HepG2 (cell line): ENCODE data around the gene RIPOR3. TPM values are rescaled to one million over a fixed set of nuclear protein-coding genes. Genes with fewer than 3 reads are reported as not detected.

Source experiments
- CENPX ChIP-seq: sonication (generic); formaldehyde crosslinking; IDR thresholded peaks from 2 replicates; pipeline ENCODE4 v1.9.0; 2021; ENCODE audit warnings: mild to moderate bottlenecking, missing genetic modification reagents, moderate library complexity
- FOXK1 ChIP-seq: sonication (generic); formaldehyde crosslinking; IDR thresholded peaks from 2 replicates; pipeline ENCODE4 v1.4.0; 2020; ENCODE audit warnings: low read depth, missing genetic modification reagents, borderline replicate concordance
- IRX3 ChIP-seq: sonication (generic); formaldehyde crosslinking; IDR thresholded peaks from 2 replicates; pipeline ENCODE4 v1.8.1; 2023; ENCODE audit warnings: mild to moderate bottlenecking, low read depth, missing genetic modification reagents, borderline replicate concordance
- MEF2D ChIP-seq: sonication (generic); formaldehyde crosslinking; IDR thresholded peaks from 2 replicates; pipeline ENCODE4 v1.5.1; 2020; ENCODE audit warnings: mild to moderate bottlenecking, missing genetic modification reagents
- MTA1 ChIP-seq: sonication (generic); formaldehyde crosslinking; IDR thresholded peaks from 2 replicates; pipeline ENCODE4 v1.4.0; 2020; ENCODE audit warnings: missing genetic modification reagents, mild to moderate bottlenecking, borderline replicate concordance
- NAIF1 ChIP-seq: sonication (generic); formaldehyde crosslinking; IDR thresholded peaks from 2 replicates; pipeline ENCODE4 v1.5.0; 2020; ENCODE audit warnings: mild to moderate bottlenecking, missing genetic modification reagents, borderline replicate concordance
- NFATC3 ChIP-seq: sonication (generic); formaldehyde crosslinking; IDR thresholded peaks from 2 replicates; pipeline ENCODE4 v1.5.1; 2020; ENCODE audit warnings: mild to moderate bottlenecking, missing genetic modification reagents
- PAXIP1 ChIP-seq: sonication (generic); formaldehyde crosslinking; conservative IDR thresholded peaks from 2 replicates; pipeline ENCODE4 v1.4.0; 2020; ENCODE audit warnings: mild to moderate bottlenecking, missing genetic modification reagents, moderate library complexity
- RCOR2 ChIP-seq: IDR thresholded peaks from 2 replicates; pipeline ENCODE4 v1.6.1; 2016; ENCODE audit warnings: missing biosample characterization, missing genetic modification reagents
- RFXAP ChIP-seq: sonication (generic); formaldehyde crosslinking; IDR thresholded peaks from 2 replicates; pipeline ENCODE4 v1.4.0; 2020; ENCODE audit warnings: missing genetic modification reagents, borderline replicate concordance
- RXRA ChIP-seq: sonication (generic); formaldehyde crosslinking; IDR thresholded peaks from 2 replicates; pipeline ENCODE4 v1.5.1; 2020; ENCODE audit warnings: missing genetic modification reagents
- RXRB ChIP-seq: IDR thresholded peaks from 2 replicates; pipeline ENCODE4 v1.6.1; 2016; ENCODE audit warnings: borderline replicate concordance, missing genetic modification reagents, missing compliant biosample characterization
- SAFB2 ChIP-seq: sonication (generic); formaldehyde crosslinking; IDR thresholded peaks from 2 replicates; pipeline ENCODE4 v1.5.1; 2020; ENCODE audit warnings: missing genetic modification reagents, low read depth, mild to moderate bottlenecking, borderline replicate concordance
- SALL2 ChIP-seq: sonication (generic); formaldehyde crosslinking; IDR thresholded peaks from 2 replicates; pipeline ENCODE4 v1.8.1; 2023; ENCODE audit warnings: mild to moderate bottlenecking, missing genetic modification reagents, inconsistent platforms
- SKIL ChIP-seq: sonication (generic); formaldehyde crosslinking; IDR thresholded peaks from 2 replicates; pipeline ENCODE4 v1.8.0; 2022; ENCODE audit warnings: missing genetic modification reagents, mild to moderate bottlenecking, moderate library complexity, borderline replicate concordance
- ZC3H13 ChIP-seq: sonication (generic); formaldehyde crosslinking; IDR thresholded peaks from 2 replicates; pipeline ENCODE4 v1.8.1; 2023; ENCODE audit warnings: mild to moderate bottlenecking, missing genetic modification reagents, moderate library complexity
- ZKSCAN8 ChIP-seq: IDR thresholded peaks from 2 replicates; pipeline ENCODE4 v1.6.1; 2016; ENCODE audit warnings: borderline replicate concordance, missing genetic modification reagents, missing compliant biosample characterization
- ZNF282 ChIP-seq: fragments of 450-650 bp; IDR thresholded peaks from 2 replicates; pipeline ENCODE4 v1.6.1; 2018; ENCODE audit not compliant: partially characterized antibody
- ZNF331 ChIP-seq: sonication (generic); formaldehyde crosslinking; IDR thresholded peaks from 2 replicates; pipeline ENCODE4 v1.4.0; 2020; ENCODE audit warnings: missing genetic modification reagents
- ZNF552 ChIP-seq: sonication (generic); formaldehyde crosslinking; IDR thresholded peaks from 2 replicates; pipeline ENCODE4 v1.9.0; 2022; ENCODE audit warnings: missing genetic modification reagents, mild to moderate bottlenecking, borderline replicate concordance
- polyA plus RNA-seq, 8 experiments: library from polyadenylated mRNA; depleted of rRNA in 3 of 8; stranded (reverse) in 7 of 8; unstranded in 1 of 8; fragments of >200 nt; fragmentation: Illumina TruSeq in 4 of 8; extraction: Trizol in 4 of 8; gene quantifications; 2 replicates each; pipeline versions ENCODE4 v1.2.1 to v1.2.3, GENCODE V29; 2011 to 2016; ENCODE audit warnings: low read depth in 4 of 8, missing spikeins in 1 of 8, mixed read lengths in 1 of 8; ENCODE audit not compliant: insufficient read depth in 1 of 8
- total RNA-seq, 5 experiments: library from RNA; depleted of rRNA; stranded (reverse); fragments of >200 nt; fragmentation: Illumina TruSeq; extraction: Trizol; gene quantifications; 2 replicates each; pipeline ENCODE4 v1.2.3, GENCODE V29; 2016; ENCODE audit warnings: low read depth in 1 of 5
- TF ChIP-seq, protein P1 (sequence below): sonication (generic); formaldehyde crosslinking; IDR thresholded peaks from 2 replicates; pipeline ENCODE4 v1.8.1; 2023; ENCODE audit warnings: mild to moderate bottlenecking, missing genetic modification reagents

The RIPOR3 gene
- total and polyA plus RNA-seq, 2 of the 13 experiments (the other 11 are each of a cell fraction or from before 2014, with no cell fraction given): 0.18 TPM; not detected in 1

DNA sequence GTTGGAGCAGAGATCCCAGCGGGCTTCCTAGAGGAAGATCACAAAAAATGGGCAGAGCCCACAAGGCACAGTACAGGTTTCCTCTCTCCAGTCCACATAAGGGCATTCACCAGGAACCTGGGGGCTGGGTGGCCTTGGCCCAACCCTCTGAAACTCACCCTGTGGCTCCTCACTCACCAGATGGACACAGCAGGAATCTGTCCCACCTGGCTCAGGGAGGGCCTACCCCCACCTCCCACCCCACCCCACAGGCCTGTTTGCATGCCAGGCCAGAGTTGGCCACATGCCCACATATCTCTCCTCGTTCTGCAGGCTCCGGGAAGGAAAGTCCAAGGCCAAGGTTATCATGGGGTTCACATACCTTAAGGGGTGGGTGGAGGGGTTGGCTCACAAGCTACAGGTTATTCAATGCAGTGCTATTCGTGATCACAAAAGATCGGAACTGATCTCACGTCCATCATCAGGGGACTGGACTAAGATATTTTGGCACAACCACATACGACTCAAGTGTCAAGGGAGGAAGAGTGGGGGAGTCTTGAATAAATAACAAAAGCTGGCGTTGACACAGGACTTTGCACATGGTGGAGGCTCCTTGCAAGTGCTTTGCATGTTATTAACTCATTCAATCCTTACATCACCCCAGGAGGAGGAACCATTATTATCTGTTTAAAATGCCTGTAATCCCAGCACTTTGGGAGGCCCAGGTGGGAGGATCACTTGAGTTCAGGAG lies 13.0 kb downstream of the RIPOR3 start (continued):
- TF ChIP-seq PAXIP1: peak; percentile 79
- TF ChIP-seq MTA1: peak; percentile 82; the same call in 1 of the 2 replicates
- 0 out of 2 replicates have a peak, but pooled peaks have one; percentile 9 for TF ChIP-seq ZNF331
- TF ChIP-seq MEF2D (CRISPR knock-in tag): no peak
- TF ChIP-seq, protein P1, sequence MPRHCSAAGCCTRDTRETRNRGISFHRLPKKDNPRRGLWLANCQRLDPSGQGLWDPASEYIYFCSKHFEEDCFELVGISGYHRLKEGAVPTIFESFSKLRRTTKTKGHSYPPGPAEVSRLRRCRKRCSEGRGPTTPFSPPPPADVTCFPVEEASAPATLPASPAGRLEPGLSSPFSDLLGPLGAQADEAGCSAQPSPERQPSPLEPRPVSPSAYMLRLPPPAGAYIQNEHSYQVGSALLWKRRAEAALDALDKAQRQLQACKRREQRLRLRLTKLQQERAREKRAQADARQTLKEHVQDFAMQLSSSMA (CRISPR knock-in tag): peak; percentile 75; the same call in 1 of the 2 replicates
- no peak for TF ChIP-seq NFATC3 (CRISPR knock-in tag)
- TF ChIP-seq RXRB (CRISPR knock-in tag): peak; percentile 82
- TF ChIP-seq SAFB2: no peak
- TF ChIP-seq ZKSCAN8: no peak
- TF ChIP-seq ZC3H13 (CRISPR knock-in tag): peak; percentile 36; the same call in 1 of the 2 replicates
- TF ChIP-seq ZNF282: no peak
- TF ChIP-seq IRX3 (CRISPR knock-in tag): no peak
- TF ChIP-seq ZNF552 (CRISPR knock-in tag): no peak
- TF ChIP-seq FOXK1 (CRISPR knock-in tag): peak; percentile 27; the same call in 1 of the 2 replicates
- TF ChIP-seq CENPX (CRISPR knock-in tag): no peak
- TF ChIP-seq RFXAP (CRISPR knock-in tag): 0 out of 2 replicates have a peak, but pooled peaks have one; percentile 27
- TF ChIP-seq NAIF1: 0 out of 2 replicates have a peak, but pooled peaks have one; percentile 66
- peak; percentile 90; the same call in 1 of the 2 replicates for TF ChIP-seq SKIL (CRISPR knock-in tag)
- no peak; the same call in 1 of the 2 replicates for TF ChIP-seq RCOR2 (CRISPR knock-in tag)
- TF ChIP-seq RXRA (CRISPR knock-in tag): peak; percentile 92
- 0 out of 2 replicates have a peak, but pooled peaks have one; percentile 49 for TF ChIP-seq SALL2
